ENCODE results near the gene PTMS.
A peak's percentile ranks its signal among the peaks of the same experiment; 100 is the strongest.
"Not testable (repeated sequence)": the region's sequence is repeated elsewhere in the genome, so short reads cannot be mapped to it uniquely, and the experiment has no call there.

The PTMS gene, protein sequence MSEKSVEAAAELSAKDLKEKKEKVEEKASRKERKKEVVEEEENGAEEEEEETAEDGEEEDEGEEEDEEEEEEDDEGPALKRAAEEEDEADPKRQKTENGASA

DNA sequence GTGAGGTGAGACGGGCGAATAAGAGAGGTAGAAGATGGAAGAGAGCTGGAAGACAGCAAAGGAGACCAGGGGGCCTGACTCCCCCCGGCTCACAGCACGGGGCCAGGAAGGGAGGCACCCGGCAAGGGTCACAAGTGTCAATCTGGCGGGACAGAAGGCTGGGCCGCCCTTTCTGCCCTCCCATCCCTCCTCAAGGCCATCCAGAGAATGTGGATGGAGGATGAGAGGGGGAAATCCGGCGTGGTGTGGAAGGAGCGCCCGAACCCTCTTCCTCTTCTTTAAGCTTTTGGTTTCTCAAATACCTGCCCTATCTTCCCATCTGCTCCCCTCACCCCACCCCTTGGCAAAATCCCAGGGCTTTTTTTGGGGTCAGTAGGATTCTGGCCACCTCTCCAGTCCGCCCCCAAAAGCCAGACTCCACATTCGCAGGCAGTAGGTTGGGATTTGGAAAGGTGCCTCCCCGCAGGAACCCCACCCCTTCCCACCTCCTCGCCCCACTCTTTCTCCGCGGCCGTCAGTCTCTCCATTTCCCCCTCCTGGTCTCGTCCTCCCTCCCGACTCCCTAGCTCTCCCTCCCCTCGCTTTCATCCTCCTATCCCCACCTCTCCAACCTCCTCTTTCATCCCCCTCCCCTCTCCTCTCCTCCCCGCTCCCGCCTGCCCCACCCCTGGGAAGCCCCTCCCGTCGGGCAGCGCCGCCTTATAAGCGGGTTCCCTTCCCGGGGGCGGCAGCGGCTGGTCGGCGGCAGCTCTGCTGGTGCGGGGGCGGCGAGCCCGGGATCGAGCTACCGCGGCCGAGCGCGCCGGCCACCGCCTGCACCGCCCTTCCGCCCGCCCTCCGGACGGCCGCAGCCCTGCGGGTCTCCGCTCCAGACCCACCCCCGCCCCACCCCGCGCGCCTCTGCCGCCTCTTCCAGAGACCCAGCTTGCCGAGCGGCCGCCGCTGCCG, at the start of gene PTMS:
PTMS (plus strand) TSS at position 730 of the 948 bp plus-strand sequence. CDS start 343 bp downstream, outside the sequence.
- no peak for DNase-seq

DNA sequence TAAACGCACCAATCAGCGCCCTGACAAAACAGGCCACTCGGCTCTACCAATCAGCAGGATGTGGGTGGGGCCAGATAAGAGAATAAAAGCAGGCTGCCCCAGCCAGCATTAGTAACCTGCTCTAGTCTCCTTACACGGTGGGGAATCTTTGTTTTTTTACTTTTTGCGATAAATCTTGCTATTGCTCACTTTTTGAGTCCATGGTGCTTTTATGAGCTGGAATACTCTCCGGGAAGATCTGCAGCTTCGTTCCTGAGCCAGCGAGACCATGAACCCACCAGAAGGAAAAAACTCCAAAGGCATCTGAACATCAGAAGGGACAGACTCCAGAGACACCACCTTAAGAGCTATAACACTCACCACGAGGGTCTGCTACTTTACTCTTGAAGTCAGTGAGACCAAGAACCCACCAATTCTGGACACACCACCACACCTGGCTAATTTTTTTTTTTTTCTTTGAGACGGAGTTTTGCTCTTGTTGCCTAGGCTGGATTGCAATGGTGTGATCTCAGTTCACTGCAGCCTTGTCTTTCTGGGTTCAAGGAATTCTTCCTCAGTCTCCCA, 49.2 kb upstream of the PTMS start:
- DNase-seq = no peak

DNA sequence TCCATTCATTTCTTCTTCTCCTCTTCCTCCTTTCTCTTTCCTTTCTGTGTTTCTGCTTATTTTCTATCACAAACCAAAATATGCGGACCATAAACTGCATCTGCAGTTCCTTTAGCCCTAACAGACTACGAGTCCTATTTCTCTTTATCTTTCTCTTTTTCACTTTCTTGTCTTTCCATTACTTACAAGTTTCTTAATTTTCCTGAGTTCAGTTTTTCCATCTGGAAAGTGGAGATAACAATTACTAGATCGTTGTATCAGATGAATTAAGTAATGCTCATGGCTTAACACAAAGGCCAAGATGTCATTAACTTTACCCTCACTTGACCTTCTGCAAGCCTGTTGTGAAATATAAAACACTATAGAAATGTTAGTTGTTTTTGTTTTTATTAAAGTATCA, 43.3 kb upstream of the PTMS start:
- DNase-seq = no peak

DNA sequence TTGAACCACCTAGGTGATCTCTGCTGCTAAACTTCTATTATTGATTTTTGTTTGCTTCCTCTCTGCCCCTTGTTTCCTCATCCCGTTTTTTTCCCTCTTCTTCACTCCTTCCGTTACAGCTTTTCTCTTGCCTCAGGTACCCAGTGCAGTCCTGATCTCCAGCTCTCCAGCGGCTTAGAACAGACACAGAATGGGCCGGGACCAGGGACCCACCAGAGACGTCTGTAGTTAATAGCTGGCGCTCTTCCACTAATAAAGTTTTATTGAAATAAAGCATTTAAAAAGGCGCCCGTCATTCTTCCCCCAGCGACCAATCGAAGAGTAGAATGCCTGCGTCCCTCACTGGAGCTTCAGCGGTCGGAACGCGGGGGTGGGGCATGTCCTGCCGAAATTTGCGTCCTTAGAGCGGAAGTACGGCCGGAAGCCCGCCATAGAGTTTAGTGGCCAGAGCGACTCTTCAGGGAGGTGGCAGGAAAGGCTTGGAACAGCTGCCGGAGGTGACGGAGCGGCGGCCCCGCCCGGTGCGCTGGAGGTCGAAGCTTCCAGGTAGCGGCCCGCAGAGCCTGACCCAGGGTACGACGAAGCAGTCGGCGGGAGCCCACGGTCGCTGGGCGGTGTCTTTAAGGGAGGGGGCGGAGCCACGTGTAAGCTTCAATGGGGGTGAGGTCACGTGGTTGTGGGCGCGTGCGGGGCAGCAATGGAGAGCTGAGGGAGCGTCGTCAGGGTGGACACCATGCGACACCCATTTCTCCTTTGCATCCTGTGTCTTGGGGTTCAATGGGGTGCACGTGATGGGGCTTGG, 42.4 kb upstream of the PTMS start, which contains the start of gene COPS7A:
COPS7A (plus strand) TSS at position 440 of the 802 bp plus-strand sequence. CDS start 611 bp downstream, outside the sequence.
- peak; percentile 96 for DNase-seq

DNA sequence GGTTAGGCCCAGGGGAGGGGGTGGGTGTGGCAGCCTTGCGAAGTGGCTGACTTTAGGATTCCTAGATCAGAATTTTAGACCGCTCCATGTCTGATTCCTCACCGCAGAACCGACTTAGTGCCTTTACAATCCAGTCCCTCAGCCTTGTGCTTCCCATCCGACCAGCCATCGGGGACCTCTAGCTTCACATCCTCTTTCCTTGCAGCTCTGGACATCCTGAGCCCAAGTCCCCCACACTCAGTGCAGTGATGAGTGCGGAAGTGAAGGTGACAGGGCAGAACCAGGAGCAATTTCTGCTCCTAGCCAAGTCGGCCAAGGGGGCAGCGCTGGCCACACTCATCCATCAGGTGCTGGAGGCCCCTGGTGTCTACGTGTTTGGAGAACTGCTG, 41.8 kb upstream of the PTMS start:
- DNase-seq = peak; percentile 4

DNA sequence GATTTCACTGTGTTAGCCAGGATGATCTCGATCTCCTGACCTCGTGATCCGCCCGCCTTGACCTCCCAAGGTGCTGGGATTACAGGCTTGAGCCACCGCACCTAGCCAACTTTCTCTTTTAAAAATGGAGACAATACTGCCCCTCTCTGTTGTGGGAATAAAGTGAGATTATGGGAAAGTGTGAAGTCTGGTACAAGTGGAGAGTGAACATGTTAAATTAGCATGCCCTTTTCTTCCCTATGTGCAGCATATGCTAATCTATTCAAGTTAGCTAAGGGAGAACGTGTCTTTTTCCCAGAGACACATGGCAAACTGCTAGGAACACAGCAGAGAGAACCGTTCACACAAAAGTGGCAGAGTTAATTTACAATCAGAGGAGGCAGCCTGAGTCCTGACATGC, 40.8 kb upstream of the PTMS start:
- DNase-seq = no peak

DNA sequence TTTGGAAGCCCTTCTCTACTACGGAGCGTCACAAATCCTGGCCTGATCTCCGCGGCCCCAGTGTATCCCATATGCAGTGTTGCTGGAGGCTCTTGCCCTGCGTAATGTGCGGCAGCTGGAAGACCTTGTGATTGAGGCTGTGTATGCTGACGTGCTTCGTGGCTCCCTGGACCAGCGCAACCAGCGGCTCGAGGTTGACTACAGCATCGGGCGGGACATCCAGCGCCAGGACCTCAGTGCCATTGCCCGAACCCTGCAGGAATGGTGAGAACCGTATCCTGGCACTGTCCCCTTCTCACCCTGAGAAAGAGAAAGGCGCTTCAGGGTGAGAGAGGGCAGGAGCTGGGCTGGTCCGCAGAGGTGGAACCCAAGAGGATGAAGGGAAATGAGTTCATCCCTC, 37.0 kb upstream of the PTMS start:
- DNase-seq = no peak

DNA sequence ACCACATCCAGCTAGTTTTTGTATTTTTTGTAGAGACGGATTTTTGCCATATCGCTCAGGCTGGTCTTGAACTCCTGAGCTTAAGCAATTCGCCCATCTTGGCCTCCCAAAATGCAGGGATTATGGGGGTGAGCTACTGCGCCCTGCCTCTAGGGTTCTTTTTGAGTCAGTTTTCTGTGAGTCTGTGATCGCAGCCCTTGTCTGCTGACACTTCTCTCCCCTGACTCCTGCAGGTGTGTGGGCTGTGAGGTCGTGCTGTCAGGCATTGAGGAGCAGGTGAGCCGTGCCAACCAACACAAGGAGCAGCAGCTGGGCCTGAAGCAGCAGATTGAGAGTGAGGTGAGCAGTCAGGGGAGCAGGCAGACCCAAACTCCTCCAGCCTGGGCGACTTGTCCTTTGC, 36.0 kb upstream of the PTMS start:
- DNase-seq = no peak

DNA sequence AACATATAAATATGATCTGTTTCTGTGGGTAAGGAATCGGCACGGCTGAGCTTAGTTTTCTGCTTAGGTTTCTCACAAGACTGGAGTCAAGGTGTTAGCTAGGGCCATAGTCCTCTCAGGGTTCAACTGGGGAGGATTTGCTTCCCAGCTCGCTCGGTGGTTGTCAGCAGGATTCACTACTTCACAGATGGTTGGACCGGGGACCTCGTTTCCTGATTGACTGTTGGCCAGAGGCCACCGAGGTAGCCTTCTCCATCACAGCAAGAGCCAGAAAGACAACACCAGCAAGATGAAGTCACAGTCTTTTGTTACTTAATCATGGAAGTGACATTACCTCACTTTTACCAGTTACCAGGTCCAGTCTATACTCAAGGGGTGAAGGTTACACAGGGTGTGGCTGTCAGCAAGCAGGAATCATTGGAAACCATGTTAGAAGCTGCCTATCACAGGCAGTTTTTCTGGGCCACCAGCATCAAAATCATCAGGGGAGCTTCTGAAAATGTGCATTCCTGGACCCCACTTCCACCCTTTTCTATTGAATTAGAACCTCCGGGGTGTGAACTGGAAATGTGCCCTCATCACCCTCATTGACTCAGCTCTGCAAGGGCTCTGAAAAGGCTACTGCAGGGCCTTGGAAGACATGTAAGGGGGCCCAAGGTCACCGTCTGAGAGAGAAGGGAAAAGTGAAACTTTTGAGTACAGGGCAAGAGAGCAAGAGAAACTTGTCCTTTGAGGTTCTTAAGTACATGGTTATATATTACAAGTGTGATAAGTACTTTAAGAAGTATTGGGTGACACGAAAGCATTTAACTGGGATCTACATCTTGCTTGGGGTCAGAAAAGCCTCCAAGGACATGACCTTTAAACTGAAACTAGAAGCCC, 31.4 kb upstream of the PTMS start:
- no peak for DNase-seq

DNA sequence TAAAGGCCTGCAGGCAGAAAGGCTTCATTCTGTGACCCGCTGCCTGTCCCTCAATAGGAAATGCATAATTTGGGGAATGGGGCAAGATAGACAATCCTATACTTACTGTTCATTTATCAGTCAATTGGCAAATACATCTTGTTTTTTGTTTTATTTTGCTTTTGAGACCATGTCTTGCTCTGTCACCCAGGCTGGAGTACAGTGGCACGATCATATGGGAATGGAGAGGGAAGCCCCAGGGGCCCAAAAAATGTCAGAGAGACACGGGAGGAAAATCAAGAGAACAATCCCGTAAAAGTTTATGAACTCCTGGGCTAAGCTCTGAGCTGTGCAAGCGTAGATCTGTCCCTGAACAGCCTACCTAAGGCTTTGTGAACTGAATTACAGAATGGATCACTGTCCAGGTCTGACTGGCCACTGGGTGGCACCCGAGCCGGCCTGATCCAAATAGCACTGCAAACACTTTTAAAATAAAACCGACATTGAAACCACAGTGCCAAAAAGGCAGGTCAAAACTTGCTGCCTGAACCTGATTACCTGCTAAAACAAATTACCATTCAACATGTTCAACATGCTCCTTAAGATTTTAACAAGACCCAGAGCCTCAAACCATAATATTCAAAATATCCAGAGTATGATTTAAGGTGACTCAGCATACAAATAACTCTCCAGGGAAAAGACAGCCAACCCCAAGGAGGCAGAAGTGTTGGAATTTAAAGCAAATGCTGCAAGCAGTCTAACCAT, 30.5 kb upstream of the PTMS start:
- DNase-seq = peak; percentile 32

DNA sequence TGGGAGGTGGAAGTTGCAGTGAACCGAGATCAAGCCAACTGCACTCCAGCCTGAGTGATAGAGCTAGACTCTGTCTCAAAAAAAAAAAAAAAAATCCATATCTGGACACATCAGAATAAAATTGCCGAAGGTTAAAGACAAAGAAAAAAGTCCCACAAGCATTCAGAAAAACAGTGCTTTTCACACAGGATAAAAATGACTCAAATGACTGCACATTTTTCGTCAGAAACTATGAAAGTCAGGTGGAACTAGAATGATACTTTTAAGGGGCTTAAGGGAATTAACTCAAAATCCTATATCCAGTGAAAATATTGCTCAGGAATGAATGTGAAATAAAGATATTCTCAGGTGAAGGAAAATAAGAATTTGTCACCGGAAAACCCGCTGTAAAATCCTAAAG, 29.4 kb upstream of the PTMS start:
- DNase-seq = no peak

DNA sequence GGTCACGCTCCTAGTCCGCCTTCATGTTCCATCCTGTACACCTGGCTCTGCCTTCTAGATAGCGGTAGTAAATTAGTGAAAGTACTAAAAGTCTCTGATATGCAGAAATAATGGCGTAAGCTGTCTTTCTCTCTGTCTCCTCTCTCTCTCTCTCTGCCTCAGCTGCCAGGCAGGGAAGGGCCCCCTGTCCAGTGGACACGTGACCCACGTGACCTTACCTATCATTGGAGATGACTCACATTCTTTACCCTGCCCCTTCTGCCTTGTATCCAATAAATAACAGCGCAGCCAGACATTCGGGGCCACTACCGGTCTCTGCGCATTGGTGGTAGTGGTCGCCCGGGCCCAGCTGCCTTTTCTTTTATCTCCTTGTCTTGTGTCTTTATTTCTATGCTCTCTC, 24.1 kb upstream of the PTMS start:
- not testable (repeated sequence) for DNase-seq

DNA sequence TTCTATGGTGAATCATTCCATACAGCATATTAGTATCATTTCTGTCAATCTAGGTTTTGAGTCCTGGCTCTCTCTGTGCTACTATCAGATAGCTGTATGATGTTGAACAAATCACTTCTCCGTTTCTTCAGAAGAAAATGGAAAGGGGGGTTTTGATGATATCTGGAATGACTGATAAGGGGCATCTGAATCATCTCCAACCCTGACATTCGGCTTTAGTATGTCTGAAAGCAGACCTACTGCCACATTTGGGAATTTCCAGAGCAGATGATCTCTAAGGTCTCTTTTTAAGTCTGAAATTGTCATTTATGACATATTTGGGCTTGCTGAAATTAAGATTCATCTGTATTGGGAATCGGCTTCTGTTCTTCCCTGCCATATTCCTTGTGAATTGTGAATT, 23.3 kb upstream of the PTMS start:
- no peak for DNase-seq

DNA sequence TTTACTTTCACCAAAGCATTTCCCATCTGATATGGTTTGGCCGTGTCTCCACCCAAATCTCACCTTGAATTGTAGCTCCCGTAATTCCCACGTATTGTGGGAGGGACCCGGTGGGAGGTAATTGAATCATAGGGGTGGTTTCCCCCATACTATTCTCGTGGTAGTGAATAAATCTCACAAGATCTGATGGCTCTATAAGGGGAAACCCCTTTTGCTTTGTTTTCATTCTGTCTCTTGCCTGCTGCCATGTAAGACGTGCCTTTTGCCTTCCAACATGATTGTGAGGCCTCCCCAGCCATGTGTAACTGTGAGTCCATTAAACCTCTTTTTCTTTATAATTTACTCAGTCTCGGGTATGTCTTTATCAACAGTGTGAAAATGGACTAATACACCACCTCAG, 22.9 kb upstream of the PTMS start:
- not testable (repeated sequence) for DNase-seq

DNA sequence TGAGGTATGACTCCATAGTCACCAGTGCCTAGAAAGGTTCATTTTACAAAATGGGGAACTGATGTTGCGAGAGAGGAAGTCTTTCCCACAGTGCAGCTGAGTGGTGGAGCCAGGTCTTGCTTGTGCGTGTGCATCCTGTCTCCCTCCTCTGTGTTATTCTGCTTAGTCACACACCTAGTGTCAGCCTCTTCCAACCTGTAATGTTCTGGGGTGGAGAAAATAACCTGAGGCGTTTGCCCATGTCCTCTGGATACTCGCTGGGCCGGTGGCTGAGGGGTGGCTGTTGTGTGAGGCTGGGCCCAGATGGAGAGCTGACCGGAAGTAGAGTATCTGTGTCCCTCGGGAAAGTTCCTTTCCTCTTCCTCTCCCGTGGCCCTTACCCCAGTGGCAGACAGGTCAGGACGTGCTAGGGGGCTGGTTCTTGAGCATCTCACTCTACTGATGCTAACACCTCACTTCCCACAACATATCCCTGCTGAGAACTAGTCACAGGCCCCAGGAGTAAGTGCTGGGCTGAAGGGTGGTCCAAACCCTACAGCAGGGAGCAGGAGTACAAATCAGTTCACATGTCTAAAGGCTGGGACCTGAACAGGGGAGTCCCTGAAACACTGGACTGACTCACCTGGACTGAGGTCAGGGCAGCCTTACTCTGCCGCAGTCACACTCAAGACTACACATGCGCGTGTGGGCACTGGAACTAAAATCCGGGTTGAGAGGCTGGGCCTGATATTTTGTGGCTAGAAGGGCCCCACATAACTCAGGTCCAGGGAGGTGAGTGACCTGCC, 20.2 kb upstream of the PTMS start:
- no peak for DNase-seq

DNA sequence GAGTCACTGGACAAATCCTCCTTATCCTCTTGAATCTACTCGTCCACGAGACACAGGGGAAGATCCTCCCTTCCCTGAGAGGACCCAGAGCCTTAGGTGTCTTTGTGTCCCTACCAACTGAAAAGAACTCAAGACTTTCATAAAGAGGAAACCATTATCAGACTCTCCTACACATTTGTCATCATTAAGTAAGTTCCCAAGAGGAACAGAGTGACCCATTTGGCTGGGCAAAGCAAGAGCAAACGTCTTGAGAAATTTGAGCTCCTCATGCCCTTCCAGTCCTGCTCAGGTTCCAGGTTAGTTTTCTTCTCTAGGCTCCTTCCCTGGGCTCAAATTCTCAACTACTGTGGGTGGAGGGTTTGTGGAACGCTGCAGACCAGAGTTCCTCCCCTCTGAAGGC, 18.9 kb upstream of the PTMS start:
- no peak for DNase-seq

DNA sequence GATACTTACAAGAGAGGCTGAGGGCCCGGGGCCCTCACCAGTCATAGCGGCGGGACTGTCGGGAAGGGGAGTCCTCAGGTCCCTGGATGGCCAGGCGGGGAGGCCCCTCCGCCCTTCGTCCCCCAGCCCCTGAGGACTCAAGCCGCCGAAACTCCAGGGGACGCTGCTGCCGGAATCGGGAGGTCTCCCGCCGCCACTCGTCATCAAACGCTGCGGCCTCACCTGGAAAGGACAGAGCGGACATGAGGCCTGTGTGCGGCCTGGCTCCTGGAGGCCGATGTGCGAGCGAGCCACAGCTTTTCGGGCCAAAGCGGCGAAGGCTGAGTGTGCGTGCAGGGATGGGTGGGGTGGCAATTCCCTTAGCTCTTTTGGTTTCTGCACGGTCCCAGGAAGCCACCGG, 17.4 kb upstream of the PTMS start:
- DNase-seq = no peak

DNA sequence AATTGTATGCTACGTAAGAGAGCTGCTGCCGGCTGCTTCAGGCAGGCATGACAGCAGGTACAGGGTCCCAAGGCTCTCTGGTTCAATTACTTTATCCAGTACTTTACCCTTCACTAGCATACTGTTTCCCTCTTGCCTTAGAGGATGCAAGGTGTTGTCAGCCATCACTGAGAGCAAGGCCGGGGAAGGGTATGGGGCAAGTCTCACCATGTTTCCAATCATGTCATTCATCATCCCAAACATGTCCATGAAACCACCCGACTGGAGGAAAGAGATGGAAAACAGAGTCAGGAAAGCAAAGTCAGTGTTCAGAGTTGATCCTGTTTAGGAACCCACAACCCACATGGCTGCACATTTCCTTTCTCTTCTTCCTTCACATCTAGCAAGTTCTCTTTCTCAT, 15.7 kb upstream of the PTMS start:
- DNase-seq = no peak

DNA sequence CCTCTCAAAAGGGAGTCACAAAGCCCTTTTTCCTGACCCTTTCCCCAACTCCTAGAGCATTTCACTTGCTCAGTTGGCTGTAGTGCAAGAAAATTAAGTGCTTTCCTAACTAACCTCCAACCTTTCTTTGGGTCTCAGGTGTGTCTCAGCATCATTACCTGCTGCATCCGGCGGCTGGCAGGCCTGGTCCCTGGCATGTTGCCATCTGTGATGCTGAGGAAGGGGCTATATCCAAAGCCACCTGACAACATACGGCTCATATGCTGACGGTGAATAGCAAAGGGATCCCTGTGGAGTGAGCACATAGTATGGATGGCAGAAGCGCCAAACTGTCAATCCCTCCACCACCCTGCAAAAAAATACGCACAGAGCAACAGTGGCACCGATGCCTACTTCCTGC, 14.4 kb upstream of the PTMS start:
- no peak for DNase-seq

DNA sequence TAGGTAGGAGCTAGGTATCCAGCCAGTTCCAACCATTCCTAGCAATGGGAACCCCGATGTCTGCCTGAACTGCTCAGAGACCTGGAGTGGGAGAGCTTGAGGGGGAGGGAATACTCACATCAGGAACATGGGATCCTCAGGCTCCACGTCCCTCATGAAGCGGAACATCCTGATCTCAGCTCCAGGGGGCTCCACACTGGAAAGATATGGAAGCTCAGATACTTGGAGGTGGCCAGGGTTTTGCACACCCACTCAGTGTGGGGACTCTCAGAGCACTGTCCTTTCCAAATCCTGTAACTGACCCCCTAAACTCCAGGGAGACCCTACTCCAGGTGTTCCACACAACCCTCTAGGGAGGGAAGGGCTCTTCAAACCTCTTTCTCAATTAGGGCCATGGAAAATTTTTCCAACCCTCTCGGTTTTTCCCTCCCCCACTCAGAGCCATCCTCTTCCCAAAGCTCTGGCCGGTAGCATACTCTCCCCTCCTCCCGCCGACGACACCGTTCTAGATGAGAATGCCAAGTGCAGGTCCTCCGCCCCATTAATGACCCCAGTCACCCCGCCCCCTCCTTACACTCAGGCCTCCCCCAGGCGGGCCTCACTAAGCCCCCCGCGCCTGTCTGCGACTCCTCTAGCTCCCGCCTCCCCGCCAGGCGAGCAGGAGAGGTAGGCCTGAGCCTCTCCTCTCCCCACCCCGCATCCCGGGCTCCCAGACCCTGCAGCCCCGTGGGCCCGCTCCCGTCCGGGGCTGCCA, 13.8 kb upstream of the PTMS start:
- no peak for DNase-seq

All from activated gamma-delta T cell treated with Interleukin-2 at 50 U/mL for 16 hours (primary cell).